Measurements from ENCODE around the gene GGN. TPM values are rescaled to one million over a fixed set of nuclear protein-coding genes. Genes with fewer than 3 reads are reported as not detected.

The GGN gene
- total and polyA plus RNA-seq, 9 of the 15 experiments (the other 6 are each of a cell fraction or from before 2014, with no cell fraction given): 0.15 to 0.33 TPM; not detected in 7

- no TSS peak for BruUV-seq (replicated peaks)
- CTCF ChIA-PET (ENCODE audit: low intra/inter-chr PET ratio): no interaction called here
- POLR2A ChIA-PET: interaction anchor here (0.6 kb wide), 2 partner anchors 38 to 40 kb away, joined by 3 read pairs; no protein-coding TSS in a partner anchor
- intact Hi-C loops (cut with micrococcal nuclease) (no loop called here), in situ Hi-C loops (cut with MboI) (no loop called here)
- DNase-seq (ENCODE audit: extremely low read depth in 1 of 4, low spot score in 3 of 4) (no peak), FAIRE-seq (no peak), ATAC-seq (no peak)
- H3K4me3 ChIP-seq: no peak overlapping the region
- H3K36me3 ChIP-seq (ENCODE audit: control insufficient read depth, insufficient read depth, low read length): peaks cover 5% of the 10 kb centered on the region; the same call in 2 of the 3 replicates
- H3K79me2 ChIP-seq (ENCODE audit: control insufficient read depth, insufficient read depth, low read length): peaks cover 16% of the 10 kb centered on the region
- peak overlapping the region; percentile 80; the same call in 1 of the 2 replicates for H2AFZ ChIP-seq (ENCODE audit: low read depth, low read length)
- TF ChIP-seq ZNF140 (CRISPR knock-in tag; IDR thresholded peaks at IDR 0.05): no peak
- TF ChIP-seq CEBPB (tag; IDR thresholded peaks at IDR 0.05): peak; percentile 38; the same call in 1 of the 2 replicates
- WGBS (ENCODE audit: insufficient coverage, low coverage, missing lambda C conversion rate): 74% methylated on average over 6 of the region's 6 CpGs
- H3K4me1 ChIP-seq (replicated peaks in 1 of 2; ENCODE audit: control insufficient read depth in 2 of 2, insufficient read depth in 2 of 2, low read length in 2 of 2): peaks cover 10 to 14% of the 10 kb centered on the region in 2 experiments; a peak in 4 of 5 replicates
- no peak overlapping the region for H3K27ac ChIP-seq (ENCODE audit: extremely low read depth, low read depth, low read length)
- no peaks in the 10 kb centered on the region for H3K27me3 ChIP-seq (ENCODE audit: control insufficient read depth in 2 of 2, insufficient read depth in 2 of 2, low read length in 2 of 2)
- no peak overlapping the region for H3K4me2 ChIP-seq (ENCODE audit: insufficient read depth, low read length)
- H3K9ac ChIP-seq (ENCODE audit: insufficient read depth in 1 of 2, low read depth in 2 of 2, low read length in 2 of 2): no peak overlapping the region
- peaks cover 9% of the 10 kb centered on the region; the same call in 1 of the 2 replicates for H4K20me1 ChIP-seq (replicated peaks; ENCODE audit: control insufficient read depth, insufficient read depth, low read length)
- H3K9me3 ChIP-seq (replicated peaks; ENCODE audit: control insufficient read depth, insufficient read depth, low read depth, low read length): no peaks in the 10 kb centered on the region; the same call in 1 of the 2 replicates
- no peaks in the 10 kb centered on the region for H3K9me1 ChIP-seq (ENCODE audit: control insufficient read depth, insufficient read depth, low read length)
Measured at GRCh38 chr19:38371081-38371480, 16.8 kb downstream of the GGN start.

GRCh38 chr19:38370299-38370698 lies 17.5 kb downstream of the GGN start:
- H3K36me3 ChIP-seq (ENCODE audit: control insufficient read depth, insufficient read depth, low read length): no peaks in the 10 kb centered on the region
- WGBS (ENCODE audit: insufficient coverage, low coverage, missing lambda C conversion rate): 26% methylated on average over 12 of the region's 12 CpGs
- CTCF ChIA-PET (ENCODE audit: low intra/inter-chr PET ratio): no interaction called here
- H4K20me1 ChIP-seq (replicated peaks; ENCODE audit: control insufficient read depth, insufficient read depth, low read length): 0 out of 2 replicates have a peak, but pooled peaks cover 2% of the 10 kb centered on the region
- ATAC-seq: no peak
- peak overlapping the region; percentile 38 for H3K4me2 ChIP-seq (ENCODE audit: insufficient read depth, low read length)
- no peak overlapping the region for H3K9ac ChIP-seq (ENCODE audit: insufficient read depth in 1 of 2, low read depth in 2 of 2, low read length in 2 of 2)
- no peak overlapping the region for H3K27ac ChIP-seq (ENCODE audit: extremely low read depth, low read depth, low read length)
- no peak overlapping the region for H3K4me3 ChIP-seq
- in situ Hi-C loops (cut with MboI): no loop called here
- no peaks in the 10 kb centered on the region for H3K9me1 ChIP-seq (ENCODE audit: control insufficient read depth, insufficient read depth, low read length)
- peaks cover 8% of the 10 kb centered on the region for H3K79me2 ChIP-seq (ENCODE audit: control insufficient read depth, insufficient read depth, low read length)
- no TSS peak for BruUV-seq (replicated peaks)
- H3K27me3 ChIP-seq (ENCODE audit: control insufficient read depth in 2 of 2, insufficient read depth in 2 of 2, low read length in 2 of 2): no peaks in the 10 kb centered on the region
- peak in 2 of 4 experiments; percentile 37 to 59 for DNase-seq (ENCODE audit: extremely low read depth in 1 of 4, low spot score in 3 of 4)
- peaks cover 9 to 10% of the 10 kb centered on the region in 2 experiments; a peak in 4 of 5 replicates for H3K4me1 ChIP-seq (replicated peaks in 1 of 2; ENCODE audit: control insufficient read depth in 2 of 2, insufficient read depth in 2 of 2, low read length in 2 of 2)
- POLR2A ChIA-PET: interaction anchor here (0.6 kb wide), 1 partner anchor 39 kb away, joined by 3 read pairs; no protein-coding TSS in a partner anchor
- H3K9me3 ChIP-seq (replicated peaks; ENCODE audit: control insufficient read depth, insufficient read depth, low read depth, low read length): no peaks in the 10 kb centered on the region; the same call in 1 of the 2 replicates
- peak overlapping the region; percentile 80 for H2AFZ ChIP-seq (ENCODE audit: low read depth, low read length)
- intact Hi-C loops (cut with micrococcal nuclease): no loop called here
- FAIRE-seq: peak; percentile 32
- peak; percentile 76 for TF ChIP-seq MAX (CRISPR knock-in tag; IDR thresholded peaks at IDR 0.05)
- peak; percentile 60 to 77; a peak in 3 of 4 replicates for TF ChIP-seq MNT (conservative IDR thresholded peaks at IDR 0.05)
- TF ChIP-seq DIDO1 (tag; IDR thresholded peaks at IDR 0.05; ENCODE audit: low read depth): no peak
- TF ChIP-seq CBFA2T2 (conservative IDR thresholded peaks at IDR 0.05): peak; percentile 90
- TF ChIP-seq TCF3 (CRISPR knock-in tag; IDR thresholded peaks at IDR 0.05): peak; percentile 76
- no peak for TF ChIP-seq ARID3B (CRISPR knock-in tag; IDR thresholded peaks at IDR 0.05; ENCODE audit: borderline replicate concordance)
- TF ChIP-seq DLX4 (CRISPR knock-in tag; IDR thresholded peaks at IDR 0.05): no peak
- 0 out of 2 replicates have a peak, but pooled peaks have one; percentile 20 for TF ChIP-seq TFAP4 (CRISPR knock-in tag; IDR thresholded peaks at IDR 0.05; ENCODE audit: borderline replicate concordance)

All from K562 (cell line).